ENCODE data around the gene ARL8B.
"Not testable (repeated sequence)": the region's sequence is repeated elsewhere in the genome, so short reads cannot be mapped to it uniquely, and the experiment has no call there.

Gene ARL8B

GRCh38 chr3:5144316-5144994, 22.4 kb downstream of the ARL8B start:
- no peak for DNase-seq (ENCODE audit: low read depth in 2 of 2, low spot score in 1 of 2)

DNA sequence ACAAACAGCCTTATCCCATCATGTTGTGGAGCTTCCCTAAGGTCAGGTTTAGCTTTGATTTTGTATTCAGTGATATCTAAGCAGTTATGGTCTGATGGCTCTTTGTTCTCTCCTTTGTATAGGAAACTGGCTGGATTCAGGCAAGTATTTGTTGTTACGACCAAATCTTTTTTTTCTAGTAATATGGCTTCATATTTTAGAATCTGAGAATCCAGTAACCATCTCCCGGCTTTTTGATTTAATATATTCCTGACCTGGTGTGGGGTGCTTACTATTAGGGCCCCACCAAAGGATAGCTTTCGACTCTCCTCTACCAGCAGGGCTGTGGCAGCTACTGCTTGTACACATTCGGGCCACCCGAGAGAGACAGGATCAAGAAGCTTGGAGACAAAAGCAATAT, 23.0 kb downstream of the ARL8B start:
- no peak for DNase-seq (ENCODE audit: low read depth in 2 of 2, low spot score in 1 of 2)

DNA sequence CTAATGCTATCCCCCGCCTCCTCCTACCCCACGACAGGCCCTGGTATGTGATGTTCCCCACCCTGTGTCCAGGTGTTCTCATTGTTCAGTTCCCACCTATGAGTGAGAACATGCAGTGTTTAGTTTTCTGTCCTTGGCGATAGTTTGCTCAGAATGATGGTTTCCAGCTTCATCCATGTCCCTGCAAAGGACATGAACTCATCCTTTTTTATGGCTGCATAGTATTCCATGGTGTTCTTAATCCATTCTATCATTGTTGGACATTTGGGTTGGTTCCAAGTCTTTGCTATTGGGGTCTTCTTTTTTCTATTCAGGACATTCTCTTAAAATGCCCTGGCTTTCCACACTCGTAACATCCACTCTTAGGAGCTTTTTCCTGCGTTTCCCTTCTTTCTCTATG, 25.1 kb downstream of the ARL8B start:
- not testable (repeated sequence) for DNase-seq (ENCODE audit: low read depth in 2 of 2, low spot score in 1 of 2)

- DNase-seq (ENCODE audit: low read depth in 2 of 2, low spot score in 1 of 2) = no peak
Observed at GRCh38 chr3:5149306-5149880, 27.3 kb downstream of the ARL8B start.

DNA sequence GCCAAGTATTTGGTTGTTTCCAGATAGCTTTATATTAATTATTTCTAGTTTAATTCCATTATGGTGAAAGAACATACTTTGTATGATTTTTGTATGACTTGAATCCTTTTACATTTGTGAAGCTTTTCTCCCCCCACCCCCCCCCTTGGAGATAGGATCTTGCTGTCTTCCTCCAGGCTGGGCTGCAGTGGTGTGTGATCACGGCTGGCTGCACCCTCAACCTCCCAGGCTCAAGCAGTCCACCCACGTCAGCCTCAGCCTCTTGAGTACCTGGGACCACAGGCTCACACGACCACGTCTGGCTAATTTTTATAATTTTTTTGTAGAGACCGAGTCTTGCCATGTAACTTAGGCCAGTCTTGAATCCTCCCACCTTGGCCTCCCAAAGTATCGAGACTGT, 29.5 kb downstream of the ARL8B start:
- no peak for DNase-seq (ENCODE audit: low read depth in 2 of 2, low spot score in 1 of 2)

- DNase-seq (ENCODE audit: low read depth in 2 of 2, low spot score in 1 of 2) = no peak
Observed at GRCh38 chr3:5153074-5153473, 31.0 kb downstream of the ARL8B start.

DNA sequence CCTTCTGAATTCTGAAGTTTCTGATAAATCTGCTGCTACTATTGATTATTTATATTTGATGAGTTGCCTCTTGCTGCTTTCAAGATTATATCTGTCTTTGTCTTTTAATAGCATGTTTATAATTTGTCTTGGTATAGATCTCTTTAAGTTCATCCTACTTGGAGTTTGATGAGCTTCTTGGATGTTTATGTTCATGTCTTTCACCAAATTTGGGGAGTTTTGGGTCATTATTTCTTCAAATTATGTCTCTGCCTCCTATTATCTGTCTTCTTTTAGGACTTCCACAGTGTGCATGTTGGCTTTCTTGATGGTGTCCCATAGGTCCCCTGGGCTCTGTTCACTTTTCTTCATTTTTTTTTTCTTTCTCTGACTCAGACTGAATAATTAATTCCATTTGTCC, 33.1 kb downstream of the ARL8B start:
- DNase-seq (ENCODE audit: low read depth in 2 of 2, low spot score in 1 of 2) = no peak

DNA sequence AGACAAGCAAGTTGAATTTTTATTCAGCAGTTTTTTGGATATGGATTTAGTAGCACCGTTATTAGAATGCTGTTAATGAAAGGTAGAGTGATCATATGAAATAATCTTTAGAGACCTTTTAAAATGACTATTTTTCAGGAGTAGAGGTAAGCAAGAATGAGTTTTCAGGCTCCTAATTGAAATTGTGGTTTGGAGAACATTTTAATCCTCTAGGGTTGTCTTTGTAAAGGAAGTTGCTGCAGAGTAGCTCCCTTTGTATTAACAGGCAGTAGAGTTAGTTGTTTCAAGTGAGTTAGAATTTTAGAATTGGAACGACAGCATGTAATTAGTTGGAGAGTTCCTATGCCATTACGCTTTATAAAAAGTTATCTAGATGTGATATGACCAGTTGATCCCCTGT, 38.2 kb downstream of the ARL8B start:
- DNase-seq (ENCODE audit: low read depth in 2 of 2, low spot score in 1 of 2) = no peak

GRCh38 chr3:5160940-5161858, 39.1 kb downstream of the ARL8B start:
- no peak for DNase-seq (ENCODE audit: low read depth in 2 of 2, low spot score in 1 of 2)

- no peak for DNase-seq (ENCODE audit: low read depth in 2 of 2, low spot score in 1 of 2)
Observed at GRCh38 chr3:5162102-5162501, 40.0 kb downstream of the ARL8B start.

- no peak for DNase-seq (ENCODE audit: low read depth in 2 of 2, low spot score in 1 of 2)
Observed at GRCh38 chr3:5165698-5166097, 43.6 kb downstream of the ARL8B start.

DNA sequence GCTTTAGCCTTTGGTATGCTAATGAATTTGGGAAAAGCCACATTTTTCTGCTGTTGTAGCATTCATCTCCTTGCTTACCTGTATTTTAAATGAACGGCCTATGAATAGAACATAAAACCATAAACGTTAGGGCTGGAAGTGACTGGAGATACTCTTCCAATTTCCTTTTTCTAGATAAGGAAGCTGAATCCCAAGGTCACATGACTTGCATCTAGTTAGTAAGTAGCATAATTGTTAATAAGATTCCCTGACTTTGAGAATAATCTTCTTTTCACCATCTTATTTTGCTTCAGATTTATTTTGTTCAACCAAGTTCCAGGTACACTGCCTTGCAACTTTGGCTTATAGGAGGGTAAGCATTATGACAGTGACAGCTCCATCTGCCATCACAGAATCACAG, 44.8 kb downstream of the ARL8B start:
- DNase-seq (ENCODE audit: low read depth in 2 of 2, low spot score in 1 of 2) = no peak

GRCh38 chr3:5168110-5168509, 46.0 kb downstream of the ARL8B start:
- DNase-seq (ENCODE audit: low read depth in 2 of 2, low spot score in 1 of 2) = no peak

- no peak for DNase-seq (ENCODE audit: low read depth in 2 of 2, low spot score in 1 of 2)
Observed at GRCh38 chr3:5169807-5170206, 47.7 kb downstream of the ARL8B start.

GRCh38 chr3:5170975-5171374, 48.9 kb downstream of the ARL8B start:
- no peak for DNase-seq (ENCODE audit: low read depth in 2 of 2, low spot score in 1 of 2)

GRCh38 chr3:5172018-5172417, 49.9 kb downstream of the ARL8B start:
- no peak for DNase-seq (ENCODE audit: low read depth in 2 of 2, low spot score in 1 of 2)

DNA sequence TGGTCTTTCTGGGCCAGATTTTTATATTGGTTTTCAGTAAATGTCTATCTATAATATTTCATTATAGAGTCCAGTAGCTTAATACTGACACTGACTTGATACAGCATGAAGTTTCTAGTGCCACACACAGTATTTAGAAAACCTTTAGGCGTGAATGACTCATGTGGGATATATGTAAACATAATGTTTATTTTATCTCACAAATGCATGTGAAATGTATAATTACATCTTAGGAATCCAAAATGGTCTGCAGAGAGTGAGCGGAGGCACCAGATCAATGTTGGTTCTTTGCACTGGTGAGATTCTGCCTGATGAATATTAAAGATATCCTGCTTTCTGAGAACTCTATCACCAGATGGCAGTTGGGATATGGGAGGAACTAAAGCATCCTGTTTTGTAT, 56.9 kb downstream of the ARL8B start:
- not testable (repeated sequence) for DNase-seq (ENCODE audit: low read depth in 2 of 2, low spot score in 1 of 2)

DNA sequence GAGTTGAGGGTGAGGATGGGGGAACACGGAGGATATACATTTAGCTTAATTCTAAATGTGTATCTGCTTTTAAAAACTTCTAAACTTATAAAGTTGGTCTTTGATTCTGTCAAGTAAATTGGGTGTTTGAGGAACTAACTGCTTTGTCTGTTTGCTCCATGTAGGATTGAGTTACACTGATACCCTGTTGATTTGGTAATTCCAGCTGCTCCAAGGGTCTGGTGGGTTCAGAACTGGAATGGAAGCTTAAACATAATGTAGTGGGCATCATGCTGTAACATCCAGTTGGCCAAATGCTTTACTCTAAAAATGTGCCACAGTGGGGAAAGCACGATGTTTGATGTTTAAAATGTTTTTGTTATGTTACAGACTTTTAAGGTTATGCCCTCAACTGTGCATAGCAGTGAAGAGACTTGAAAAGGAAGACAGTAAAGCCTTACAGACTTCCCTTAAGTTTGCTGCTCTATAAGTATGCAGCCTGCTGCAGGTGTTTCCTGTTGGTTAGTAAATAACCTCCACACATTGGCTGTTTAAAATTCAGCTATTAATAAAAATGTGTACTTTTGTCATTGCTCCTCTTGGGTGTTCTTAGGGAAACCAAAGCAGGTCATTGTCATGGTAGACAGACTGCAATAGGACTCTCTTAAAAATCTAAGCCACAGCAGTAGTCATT, 59.5 kb downstream of the ARL8B start:
- no peak for DNase-seq (ENCODE audit: low read depth in 2 of 2, low spot score in 1 of 2)

DNA sequence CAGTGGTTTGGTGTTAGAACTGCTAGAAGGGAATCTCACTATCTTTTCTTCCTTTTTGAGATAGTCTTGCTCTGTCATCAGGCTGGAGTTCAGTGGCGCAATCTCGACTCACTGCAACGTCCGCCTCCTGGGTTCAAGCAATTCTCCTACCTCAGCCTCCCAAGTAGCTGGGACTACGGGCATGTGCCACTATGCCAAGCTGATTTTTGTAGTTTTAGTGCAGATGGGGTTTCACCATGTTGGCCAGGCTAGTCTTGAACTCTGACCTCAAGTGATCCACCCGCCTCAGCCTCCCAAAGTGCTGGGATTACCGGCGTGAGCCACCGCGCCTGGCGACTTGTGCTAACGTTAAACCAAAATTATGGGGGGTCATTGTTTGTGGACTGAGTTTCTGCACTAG, 61.6 kb downstream of the ARL8B start:
- not testable (repeated sequence) for DNase-seq (ENCODE audit: low read depth in 2 of 2, low spot score in 1 of 2)

- DNase-seq (ENCODE audit: low read depth in 2 of 2, low spot score in 1 of 2) = no peak
Observed at GRCh38 chr3:5184499-5184898, 62.4 kb downstream of the ARL8B start.

DNA sequence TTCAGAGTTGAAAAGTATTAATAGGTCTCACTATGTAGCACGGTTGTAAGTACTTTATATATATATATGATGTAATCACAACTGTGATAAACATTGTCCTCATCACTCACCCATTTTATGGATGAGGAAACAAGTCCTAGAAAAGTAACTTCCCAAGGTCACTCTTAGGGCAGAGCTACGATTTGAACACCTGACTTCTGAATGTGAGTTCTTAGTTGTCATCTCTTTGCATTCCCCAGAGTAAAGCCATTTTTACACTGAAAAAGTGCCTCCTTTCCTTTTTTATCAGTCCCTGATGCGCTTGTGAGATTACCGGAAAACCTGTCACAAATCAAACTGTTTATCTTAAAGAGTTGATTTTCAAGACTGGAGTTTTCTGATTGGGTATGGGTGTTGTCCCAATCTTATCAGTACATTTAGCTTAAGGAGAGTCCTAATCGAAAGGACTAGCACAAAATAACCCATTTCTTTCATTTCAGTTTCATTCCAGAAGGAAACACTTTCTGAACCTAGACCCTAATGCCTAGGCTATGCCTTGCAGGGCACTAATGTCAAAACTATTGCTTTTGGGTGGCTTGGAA, 63.1 kb downstream of the ARL8B start:
- DNase-seq (ENCODE audit: low read depth in 2 of 2, low spot score in 1 of 2) = no peak

Data from stimulated activated CD8-positive, alpha-beta memory T cell treated with anti-CD3 and anti-CD28 coated beads, Interleukin-4, amount 100 ng/mL, for 4 hours (primary cell).